Sciatic nerve (tissue), 2 donors: ENCODE data around the gene KIAA1217. TPM values are rescaled to one million over a fixed set of nuclear protein-coding genes. Genes with fewer than 3 reads are reported as not detected.
"Not testable (repeated sequence)": the region's sequence is repeated elsewhere in the genome, so short reads cannot be mapped to it uniquely, and the experiment has no call there.

Experiments used
- ATAC-seq: fragments of 200-7000 bp; cut with Tn5 transposase; one replicate; pipeline ENCODE4 v1.9.1; 2020; ENCODE audit warnings: mild to moderate bottlenecking, moderate library complexity
- DNase-seq: peaks from one replicate; pipeline ENCODE4 v3.0.0-alpha.2; 2020; ENCODE audit warnings: low spot score
- intact Hi-C: fragments of 100-400 bp; cut with DNase I; formaldehyde crosslinking; loops from one replicate; pipeline ENCODE4 v1.14.2; 2022
- total RNA-seq: library from RNA; stranded (reverse); fragmentation: NEBNext Ultra II Directional; extraction: Animal tissue kit (Norgen Biotek cat#: 25700); gene quantifications from one replicate; pipeline ENCODE4 v1.2.1, GENCODE V29; 2021
- donor health status: DM: no; HTN: no; CAD: no.
- donor health status: DM: no; HTN: no; CAD: no.

The KIAA1217 gene
- total RNA-seq, 1 donor from 2014 or later, result 84.6 TPM

- ATAC-seq (no peak), DNase-seq (no peak)
- intact Hi-C loops, result no loop called here
Observed at GRCh38 chr10:24307696-24308485, 99.0 kb downstream of the KIAA1217 start.

GRCh38 chr10:24310104-24310503 is 101.2 kb downstream of the KIAA1217 start:
- ATAC-seq (no peak), DNase-seq (no peak)
- intact Hi-C loops, result no loop called here

- ATAC-seq (no peak), DNase-seq (no peak)
- intact Hi-C loops, result no loop called here
Observed at GRCh38 chr10:24311888-24312287, 103.0 kb downstream of the KIAA1217 start.

GRCh38 chr10:24313283-24313682 is 104.3 kb downstream of the KIAA1217 start:
- ATAC-seq (no peak), DNase-seq (no peak)
- intact Hi-C loops, result no loop called here

- DNase-seq (no peak), ATAC-seq (peak; percentile 25)
- intact Hi-C loops, result no loop called here
Observed at GRCh38 chr10:24315211-24315610, 106.3 kb downstream of the KIAA1217 start.

GRCh38 chr10:24318517-24318916 is 109.6 kb downstream of the KIAA1217 start:
- ATAC-seq (no peak), DNase-seq (no peak)

GRCh38 chr10:24320373-24320772 is 111.4 kb downstream of the KIAA1217 start:
- ATAC-seq, result no peak
- intact Hi-C loops, result no loop called here
- DNase-seq, result no peak

More at GRCh38 chr10:24318517-24318916, 109.6 kb downstream of the KIAA1217 start:
- intact Hi-C loops, result no loop called here

GRCh38 chr10:24324651-24325050 is 115.7 kb downstream of the KIAA1217 start:
- intact Hi-C loops, result no loop called here
- DNase-seq (no peak), ATAC-seq (no peak)

GRCh38 chr10:24331457-24331856 is 122.5 kb downstream of the KIAA1217 start:
- intact Hi-C loops, result no loop called here
- ATAC-seq (peak; percentile 84), DNase-seq (peak; percentile 72)

- DNase-seq (no peak), ATAC-seq (no peak)
- intact Hi-C loops, result no loop called here
Observed at GRCh38 chr10:24333736-24334135, 124.8 kb downstream of the KIAA1217 start.

- intact Hi-C loops, result no loop called here
- ATAC-seq (no peak), DNase-seq (no peak)
Observed at GRCh38 chr10:24334279-24334939, 125.5 kb downstream of the KIAA1217 start.

GRCh38 chr10:24337723-24338122 is 128.8 kb downstream of the KIAA1217 start:
- ATAC-seq, intact Hi-C loops, DNase-seq: not testable (repeated sequence)

GRCh38 chr10:24339387-24339786 is 130.4 kb downstream of the KIAA1217 start:
- ATAC-seq (no peak), DNase-seq (no peak)
- intact Hi-C loops, result no loop called here

GRCh38 chr10:24340446-24340845 is 131.5 kb downstream of the KIAA1217 start:
- intact Hi-C loops, result no loop called here
- no peak for DNase-seq
- ATAC-seq, result peak; percentile 35

- intact Hi-C loops, result no loop called here
- ATAC-seq (no peak), DNase-seq (no peak)
Observed at GRCh38 chr10:24340883-24341282, 131.9 kb downstream of the KIAA1217 start.

GRCh38 chr10:24341371-24341770 is 132.4 kb downstream of the KIAA1217 start:
- DNase-seq (no peak), ATAC-seq (no peak)
- intact Hi-C loops, result no loop called here

GRCh38 chr10:24341897-24342296 is 133.0 kb downstream of the KIAA1217 start:
- intact Hi-C loops, result no loop called here
- no peak for DNase-seq
- ATAC-seq, result no peak

GRCh38 chr10:24343686-24344085 is 134.7 kb downstream of the KIAA1217 start:
- intact Hi-C loops, result no loop called here
- DNase-seq, result no peak
- ATAC-seq, result peak; percentile 29

- no peak for DNase-seq
- intact Hi-C loops, result no loop called here
- ATAC-seq, result peak; percentile 85
Observed at GRCh38 chr10:24344279-24344678, 135.3 kb downstream of the KIAA1217 start.

- no peak for ATAC-seq
- intact Hi-C loops, result no loop called here
- DNase-seq, result no peak
Observed at GRCh38 chr10:24344695-24345463, 135.9 kb downstream of the KIAA1217 start.
